Measurements from ENCODE around the gene COL23A1.

COL23A1 gene

DNA sequence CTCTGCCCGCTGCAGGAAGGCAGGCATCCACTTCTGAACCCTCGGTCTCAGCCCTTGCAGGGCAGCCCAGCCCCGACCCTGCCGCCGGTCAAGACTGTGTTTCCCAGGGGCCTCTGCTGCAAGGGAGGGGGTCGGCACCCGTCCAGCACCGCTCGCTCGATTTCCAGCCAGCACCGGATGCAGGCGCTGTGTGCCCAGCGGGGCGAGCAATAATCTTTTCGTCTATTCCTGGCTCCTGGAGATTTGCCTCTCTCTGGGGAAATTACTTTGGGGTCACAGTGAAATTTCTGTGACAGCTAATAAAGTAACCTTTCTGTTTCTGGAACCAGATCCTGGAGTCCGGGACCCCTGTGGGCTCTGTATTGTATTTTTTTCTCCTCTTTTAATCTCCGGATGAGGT is 155.3 kb downstream of the COL23A1 start:
- H3K9me3 ChIP-seq, result no peaks in the 10 kb centered on the region
- peaks cover 0 to 24% of the 10 kb centered on the region in 2 donors for H3K27me3 ChIP-seq
- no peaks in the 10 kb centered on the region for H3K36me3 ChIP-seq
- no peaks in the 10 kb centered on the region for H3K4me1 ChIP-seq
- intact Hi-C loops (cut with DNase I; ENCODE audit: low total_unique reads), result no loop called here
- no peak overlapping the region for H3K4me3 ChIP-seq
- no peak overlapping the region for H3K27ac ChIP-seq
- DNase-seq, result no peak
- TF ChIP-seq, protein P1, sequence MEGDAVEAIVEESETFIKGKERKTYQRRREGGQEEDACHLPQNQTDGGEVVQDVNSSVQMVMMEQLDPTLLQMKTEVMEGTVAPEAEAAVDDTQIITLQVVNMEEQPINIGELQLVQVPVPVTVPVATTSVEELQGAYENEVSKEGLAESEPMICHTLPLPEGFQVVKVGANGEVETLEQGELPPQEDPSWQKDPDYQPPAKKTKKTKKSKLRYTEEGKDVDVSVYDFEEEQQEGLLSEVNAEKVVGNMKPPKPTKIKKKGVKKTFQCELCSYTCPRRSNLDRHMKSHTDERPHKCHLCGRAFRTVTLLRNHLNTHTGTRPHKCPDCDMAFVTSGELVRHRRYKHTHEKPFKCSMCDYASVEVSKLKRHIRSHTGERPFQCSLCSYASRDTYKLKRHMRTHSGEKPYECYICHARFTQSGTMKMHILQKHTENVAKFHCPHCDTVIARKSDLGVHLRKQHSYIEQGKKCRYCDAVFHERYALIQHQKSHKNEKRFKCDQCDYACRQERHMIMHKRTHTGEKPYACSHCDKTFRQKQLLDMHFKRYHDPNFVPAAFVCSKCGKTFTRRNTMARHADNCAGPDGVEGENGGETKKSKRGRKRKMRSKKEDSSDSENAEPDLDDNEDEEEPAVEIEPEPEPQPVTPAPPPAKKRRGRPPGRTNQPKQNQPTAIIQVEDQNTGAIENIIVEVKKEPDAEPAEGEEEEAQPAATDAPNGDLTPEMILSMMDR (IDR thresholded peaks at IDR 0.05), result no peak

DNA sequence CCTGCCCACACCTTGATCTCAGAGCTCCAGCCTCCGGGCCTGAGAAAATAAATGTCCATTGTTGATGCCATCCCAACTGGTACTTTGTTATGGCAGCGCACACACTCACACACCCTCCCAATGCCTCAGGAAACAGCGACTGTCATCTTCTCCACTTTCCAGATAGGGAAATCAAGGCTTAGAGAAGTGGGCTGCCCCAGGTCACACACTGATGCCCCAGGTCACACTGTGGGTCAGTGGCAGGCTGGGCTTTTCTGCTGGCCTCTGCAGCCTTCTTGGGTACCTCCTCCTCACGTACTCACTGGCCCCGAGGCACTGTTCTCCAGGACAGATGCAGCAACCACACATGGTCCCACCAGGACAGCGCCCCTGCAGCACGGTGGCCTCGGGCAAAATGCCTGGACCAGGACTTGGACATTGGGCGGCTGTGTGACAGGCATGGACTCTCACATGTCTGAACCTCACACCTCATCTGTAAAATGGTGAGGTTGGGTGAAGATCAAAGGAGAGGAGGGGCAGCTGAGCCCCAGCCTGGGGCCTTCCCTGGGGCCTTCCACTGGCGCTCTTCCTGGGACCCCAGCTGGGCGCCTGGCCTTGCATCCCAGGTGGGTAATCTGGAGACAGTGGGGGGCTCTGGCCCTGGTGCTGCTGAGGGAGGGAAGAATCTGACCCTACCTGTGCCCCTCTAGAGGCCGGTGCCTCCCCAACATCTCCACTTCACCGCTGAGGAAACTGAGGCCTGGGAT is 156.0 kb downstream of the COL23A1 start:
- H3K4me1 ChIP-seq, result no peaks in the 10 kb centered on the region
- no peak overlapping the region for H3K27ac ChIP-seq
- DNase-seq, result no peak
- H3K9me3 ChIP-seq, result no peaks in the 10 kb centered on the region
- TF ChIP-seq, protein P1 (IDR thresholded peaks at IDR 0.05), result no peak
- no peaks in the 10 kb centered on the region for H3K36me3 ChIP-seq
- intact Hi-C loops (cut with DNase I; ENCODE audit: low total_unique reads), result no loop called here
- no peak overlapping the region for H3K4me3 ChIP-seq
- peaks cover 0 to 24% of the 10 kb centered on the region in 2 donors for H3K27me3 ChIP-seq

- Histone ChIP-seq H3K4me3 (no peak overlapping the region), H3K4me1 (no peaks in the 10 kb centered on the region), H3K27ac (no peak overlapping the region), H3K9me3 (no peaks in the 10 kb centered on the region), H3K36me3 (no peaks in the 10 kb centered on the region), H3K27me3 (peaks cover 0 to 20% of the 10 kb centered on the region in 2 donors)
- intact Hi-C loops (cut with DNase I; ENCODE audit: low total_unique reads), result no loop called here
- no peak for DNase-seq
- TF ChIP-seq, protein P1 (IDR thresholded peaks at IDR 0.05), result no peak
These were observed 156.9 kb downstream of the COL23A1 start for GRCh38 chr5:178433273-178433775.

GRCh38 chr5:178432421-178433272 is 157.5 kb downstream of the COL23A1 start:
- no peak overlapping the region for H3K4me3 ChIP-seq
- DNase-seq, result no peak
- H3K9me3 ChIP-seq, result no peaks in the 10 kb centered on the region
- no peaks in the 10 kb centered on the region for H3K4me1 ChIP-seq
- intact Hi-C loops (cut with DNase I; ENCODE audit: low total_unique reads), result no loop called here
- TF ChIP-seq, protein P1 (IDR thresholded peaks at IDR 0.05), result no peak
- no peak overlapping the region for H3K27ac ChIP-seq
- no peaks in the 10 kb centered on the region for H3K36me3 ChIP-seq
- H3K27me3 ChIP-seq, result peaks cover 0 to 20% of the 10 kb centered on the region in 2 donors

GRCh38 chr5:178431782-178432165 is 158.4 kb downstream of the COL23A1 start:
- Histone ChIP-seq H3K9me3 (no peaks in the 10 kb centered on the region), H3K4me3 (no peak overlapping the region)
- intact Hi-C loops (cut with DNase I; ENCODE audit: low total_unique reads), result no loop called here

More at GRCh38 chr5:178431782-178432165, 158.4 kb downstream of the COL23A1 start:
- H3K4me1 ChIP-seq, result no peaks in the 10 kb centered on the region
- peaks cover 0 to 20% of the 10 kb centered on the region in 2 donors for H3K27me3 ChIP-seq
- H3K27ac ChIP-seq, result no peak overlapping the region
- no peaks in the 10 kb centered on the region for H3K36me3 ChIP-seq
- TF ChIP-seq, protein P1 (IDR thresholded peaks at IDR 0.05), result no peak
- DNase-seq, result no peak

Data from tibial artery (tissue), 4 donors.